ENCODE data around the gene MRPS6. TPM values are rescaled to one million over a fixed set of nuclear protein-coding genes. Genes with fewer than 3 reads are reported as not detected.

The MRPS6 gene
- total and polyA plus RNA-seq, 8 donors, result 50.5 to 92.6 (median 78.9) TPM

DNA sequence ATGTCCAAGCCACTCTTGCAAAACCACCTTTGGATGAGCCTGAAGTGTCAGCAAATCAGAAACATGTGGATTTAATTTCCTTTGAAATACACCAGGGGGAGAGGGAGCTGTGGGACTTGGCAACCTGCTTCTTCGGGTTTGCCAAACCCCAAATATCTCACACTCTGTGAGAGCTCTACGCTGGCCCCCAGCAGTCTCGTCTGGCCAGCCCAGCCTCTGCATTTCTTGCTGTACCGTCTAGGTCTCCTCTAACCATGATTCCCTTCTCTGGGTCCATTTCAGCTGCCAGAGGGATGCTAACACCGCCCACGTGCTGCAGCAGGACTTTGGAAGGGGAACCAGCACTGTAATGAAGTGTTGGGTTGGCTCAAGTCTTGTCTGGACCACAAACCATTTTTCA lies 114.6 kb downstream of the MRPS6 start:
- Histone ChIP-seq H3K4me3 (no peak overlapping the region), H3K27me3 (no peaks in the 10 kb centered on the region), H3K36me3 (no peaks in the 10 kb centered on the region), H3K27ac (no peak overlapping the region), H3K9me3 (peaks cover 0 to 5% of the 10 kb centered on the region in 2 donors), H3K4me1 (no peaks in the 10 kb centered on the region)
- DNase-seq (peak in 1 of 4 donors; percentile 83), ATAC-seq (peak; percentile 91)
- TF ChIP-seq, protein P1, sequence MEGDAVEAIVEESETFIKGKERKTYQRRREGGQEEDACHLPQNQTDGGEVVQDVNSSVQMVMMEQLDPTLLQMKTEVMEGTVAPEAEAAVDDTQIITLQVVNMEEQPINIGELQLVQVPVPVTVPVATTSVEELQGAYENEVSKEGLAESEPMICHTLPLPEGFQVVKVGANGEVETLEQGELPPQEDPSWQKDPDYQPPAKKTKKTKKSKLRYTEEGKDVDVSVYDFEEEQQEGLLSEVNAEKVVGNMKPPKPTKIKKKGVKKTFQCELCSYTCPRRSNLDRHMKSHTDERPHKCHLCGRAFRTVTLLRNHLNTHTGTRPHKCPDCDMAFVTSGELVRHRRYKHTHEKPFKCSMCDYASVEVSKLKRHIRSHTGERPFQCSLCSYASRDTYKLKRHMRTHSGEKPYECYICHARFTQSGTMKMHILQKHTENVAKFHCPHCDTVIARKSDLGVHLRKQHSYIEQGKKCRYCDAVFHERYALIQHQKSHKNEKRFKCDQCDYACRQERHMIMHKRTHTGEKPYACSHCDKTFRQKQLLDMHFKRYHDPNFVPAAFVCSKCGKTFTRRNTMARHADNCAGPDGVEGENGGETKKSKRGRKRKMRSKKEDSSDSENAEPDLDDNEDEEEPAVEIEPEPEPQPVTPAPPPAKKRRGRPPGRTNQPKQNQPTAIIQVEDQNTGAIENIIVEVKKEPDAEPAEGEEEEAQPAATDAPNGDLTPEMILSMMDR (IDR thresholded peaks at IDR 0.05), result no peak
- intact Hi-C loops (cut with DNase I), result no loop called here

DNA sequence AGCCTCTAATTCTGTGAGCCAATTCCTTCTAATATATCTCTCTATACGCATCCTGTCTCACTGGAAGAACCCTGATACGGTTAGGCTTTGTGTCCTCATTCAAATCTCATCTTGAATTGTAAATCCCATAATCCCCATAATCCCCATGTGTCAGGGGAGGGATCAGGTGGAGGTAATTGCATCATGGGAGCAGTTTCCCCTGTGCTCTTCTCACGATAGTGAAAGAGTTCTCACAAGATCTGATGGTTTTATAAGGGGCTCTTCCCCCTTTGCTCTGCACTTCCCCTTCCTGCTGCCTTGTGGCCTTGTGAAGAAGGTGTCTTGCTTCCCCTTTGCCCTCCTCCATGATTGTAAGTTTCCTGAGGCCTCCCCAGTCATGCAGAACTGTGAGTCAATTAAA lies 116.1 kb downstream of the MRPS6 start:
- TF ChIP-seq, protein P1 (IDR thresholded peaks at IDR 0.05), result no peak
- no peak overlapping the region for H3K4me3 ChIP-seq
- H3K9me3 ChIP-seq, result peaks cover 0 to 5% of the 10 kb centered on the region in 2 donors
- intact Hi-C loops (cut with DNase I), result no loop called here
- ATAC-seq (no peak), DNase-seq (no peak)
- H3K4me1 ChIP-seq, result no peaks in the 10 kb centered on the region
- peak overlapping the region in 1 of 2 donors; percentile 7 for H3K27ac ChIP-seq
- no peaks in the 10 kb centered on the region for H3K27me3 ChIP-seq
- no peaks in the 10 kb centered on the region for H3K36me3 ChIP-seq

DNA sequence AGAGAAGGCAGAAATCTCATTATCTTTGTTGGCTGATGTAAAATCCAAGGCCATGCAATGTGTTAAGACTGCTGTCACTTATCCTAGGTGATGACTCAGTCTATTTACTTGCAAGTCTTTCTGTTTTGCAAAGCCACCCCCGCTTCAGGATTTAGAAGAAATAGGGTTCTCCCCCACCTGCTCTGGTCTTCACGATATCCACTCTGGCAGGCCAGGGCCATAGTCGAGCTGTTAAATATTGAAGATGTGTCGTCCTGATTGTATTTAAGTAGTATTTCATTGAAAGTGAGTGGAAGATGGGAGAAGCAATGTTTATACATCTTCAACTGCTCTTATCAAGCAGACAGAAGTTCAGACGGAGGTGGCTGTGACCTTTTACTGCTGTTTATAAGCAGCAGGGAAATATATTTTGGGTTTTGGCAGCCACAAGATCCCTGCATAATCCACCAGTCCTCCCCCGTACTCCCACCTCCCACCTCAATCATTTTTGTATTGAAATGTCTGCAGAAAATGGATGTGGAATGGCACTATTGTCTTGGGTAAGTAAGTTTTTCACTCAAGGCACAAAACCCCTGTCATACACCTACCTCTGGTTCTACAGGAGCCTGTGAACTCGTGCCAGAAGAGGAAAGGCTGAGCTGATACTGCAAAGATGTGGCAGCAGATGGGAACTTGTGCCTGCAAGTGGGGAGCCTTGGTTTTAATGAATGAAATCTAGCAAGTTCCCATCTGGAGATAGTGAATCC lies 117.4 kb downstream of the MRPS6 start:
- DNase-seq, result no peak
- Histone ChIP-seq H3K27me3 (no peaks in the 10 kb centered on the region), H3K9me3 (peaks cover 0 to 5% of the 10 kb centered on the region in 2 donors), H3K27ac (no peak overlapping the region), H3K4me3 (no peak overlapping the region), H3K36me3 (no peaks in the 10 kb centered on the region), H3K4me1 (no peaks in the 10 kb centered on the region)
- intact Hi-C loops (cut with DNase I), result no loop called here
- TF ChIP-seq, protein P1 (IDR thresholded peaks at IDR 0.05), result no peak
- no peak for ATAC-seq

DNA sequence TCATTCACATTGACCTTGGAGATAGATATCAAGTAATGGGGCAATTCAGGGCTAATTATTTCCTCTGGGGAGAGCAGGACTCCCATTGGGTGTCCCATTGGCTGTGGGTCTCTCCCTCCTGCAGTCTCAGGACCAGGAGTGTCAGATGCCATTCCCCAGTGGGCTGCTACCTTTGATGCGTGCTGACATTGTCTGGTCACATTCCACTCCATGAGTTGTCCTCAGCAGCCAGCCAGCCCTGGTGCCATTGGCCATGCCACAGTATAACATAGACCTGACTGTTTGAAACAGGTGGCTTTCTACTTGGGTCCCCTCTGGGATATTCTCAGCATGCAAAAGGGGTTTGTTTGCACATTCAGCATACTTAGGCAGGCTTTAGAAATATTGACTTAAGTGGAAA lies 118.5 kb downstream of the MRPS6 start:
- H3K36me3 ChIP-seq, result no peaks in the 10 kb centered on the region
- H3K4me3 ChIP-seq, result no peak overlapping the region
- intact Hi-C loops (cut with DNase I), result no loop called here
- H3K4me1 ChIP-seq, result no peaks in the 10 kb centered on the region
- DNase-seq (no peak), ATAC-seq (no peak)
- H3K9me3 ChIP-seq, result peaks cover 0 to 5% of the 10 kb centered on the region in 2 donors
- TF ChIP-seq, protein P1 (IDR thresholded peaks at IDR 0.05), result no peak
- H3K27ac ChIP-seq, result no peak overlapping the region
- no peaks in the 10 kb centered on the region for H3K27me3 ChIP-seq

Other genes starting within 250 kb of the MRPS6 start
- 100 to 1,000 TPM; 152 to 156 TPM for gene ATP5PO, start 157.8 kb upstream of the MRPS6 start, total RNA-seq
- 100 to 1,000 TPM; 268 to 314 (median 289) TPM for gene ATP5PO, start 157.8 kb upstream of the MRPS6 start, polyA plus RNA-seq (ENCODE audit: insufficient read length in 6 of 6)
- gene SLC5A3, start within 50 bp of the MRPS6 start, total RNA-seq, result 10 to 100 TPM; 27.3 to 33.4 TPM
- gene SLC5A3, start within 50 bp of the MRPS6 start, polyA plus RNA-seq (ENCODE audit: insufficient read length in 6 of 6), result 10 to 100 TPM; 18.1 to 22.7 (median 19.4) TPM